Measurements from ENCODE around the gene WDR93.
"Not testable (repeated sequence)": the region's sequence is repeated elsewhere in the genome, so short reads cannot be mapped to it uniquely, and the experiment has no call there.

WDR93 gene

DNA sequence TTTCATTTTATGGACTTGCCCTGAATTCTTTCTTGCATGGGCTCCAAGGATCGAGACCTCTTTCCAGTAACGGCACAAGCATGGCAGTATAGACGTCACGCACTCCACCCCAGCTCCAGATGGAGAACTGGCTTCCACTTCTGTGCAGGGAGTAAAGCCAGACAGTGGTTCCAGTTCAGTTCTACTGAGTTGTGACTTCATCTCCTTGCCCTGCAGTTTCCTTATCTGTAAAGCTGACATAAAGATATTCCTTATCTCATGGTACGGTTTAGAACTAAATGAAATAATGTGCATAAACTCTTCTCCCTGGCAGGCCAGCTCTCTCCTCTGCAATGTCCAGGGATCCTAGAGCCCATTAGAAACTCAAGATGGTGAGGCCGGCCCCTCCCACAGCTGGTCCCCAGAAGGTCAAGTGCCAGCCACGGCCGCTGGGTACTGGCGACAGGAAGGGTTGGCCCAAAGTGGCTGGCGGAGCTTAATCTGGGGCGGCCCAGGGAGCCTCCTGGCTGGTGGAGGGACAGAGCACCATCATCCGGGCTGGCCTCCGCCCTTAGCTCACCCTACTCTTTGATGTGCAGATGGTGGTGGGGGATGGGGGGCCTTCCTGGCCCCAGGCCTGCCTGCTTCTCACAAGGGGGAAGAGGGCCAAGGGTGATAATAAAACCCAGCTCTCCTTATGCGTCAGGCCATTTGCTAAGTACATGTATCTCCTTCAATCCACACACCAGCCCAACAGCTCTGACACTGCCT lies 92.7 kb downstream of the WDR93 start:
- DNase-seq (ENCODE audit: low read depth), result peak; percentile 64
- TF ChIP-seq, protein P1, sequence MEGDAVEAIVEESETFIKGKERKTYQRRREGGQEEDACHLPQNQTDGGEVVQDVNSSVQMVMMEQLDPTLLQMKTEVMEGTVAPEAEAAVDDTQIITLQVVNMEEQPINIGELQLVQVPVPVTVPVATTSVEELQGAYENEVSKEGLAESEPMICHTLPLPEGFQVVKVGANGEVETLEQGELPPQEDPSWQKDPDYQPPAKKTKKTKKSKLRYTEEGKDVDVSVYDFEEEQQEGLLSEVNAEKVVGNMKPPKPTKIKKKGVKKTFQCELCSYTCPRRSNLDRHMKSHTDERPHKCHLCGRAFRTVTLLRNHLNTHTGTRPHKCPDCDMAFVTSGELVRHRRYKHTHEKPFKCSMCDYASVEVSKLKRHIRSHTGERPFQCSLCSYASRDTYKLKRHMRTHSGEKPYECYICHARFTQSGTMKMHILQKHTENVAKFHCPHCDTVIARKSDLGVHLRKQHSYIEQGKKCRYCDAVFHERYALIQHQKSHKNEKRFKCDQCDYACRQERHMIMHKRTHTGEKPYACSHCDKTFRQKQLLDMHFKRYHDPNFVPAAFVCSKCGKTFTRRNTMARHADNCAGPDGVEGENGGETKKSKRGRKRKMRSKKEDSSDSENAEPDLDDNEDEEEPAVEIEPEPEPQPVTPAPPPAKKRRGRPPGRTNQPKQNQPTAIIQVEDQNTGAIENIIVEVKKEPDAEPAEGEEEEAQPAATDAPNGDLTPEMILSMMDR (IDR thresholded peaks at IDR 0.05; ENCODE audit: control insufficient read depth, insufficient read depth, low read depth, low read length, missing control alignments), result no peak
- no peak overlapping the region for H3K4me3 ChIP-seq (ENCODE audit: control insufficient read depth, low read depth, low read length)

- TF ChIP-seq, protein P1 (IDR thresholded peaks at IDR 0.05; ENCODE audit: control insufficient read depth, insufficient read depth, low read depth, low read length, missing control alignments), result no peak
- no peak overlapping the region for H3K4me3 ChIP-seq (ENCODE audit: control insufficient read depth, low read depth, low read length)
- no peak for DNase-seq (ENCODE audit: low read depth)
These were observed 93.5 kb downstream of the WDR93 start for GRCh38 chr15:89783861-89784685.

DNA sequence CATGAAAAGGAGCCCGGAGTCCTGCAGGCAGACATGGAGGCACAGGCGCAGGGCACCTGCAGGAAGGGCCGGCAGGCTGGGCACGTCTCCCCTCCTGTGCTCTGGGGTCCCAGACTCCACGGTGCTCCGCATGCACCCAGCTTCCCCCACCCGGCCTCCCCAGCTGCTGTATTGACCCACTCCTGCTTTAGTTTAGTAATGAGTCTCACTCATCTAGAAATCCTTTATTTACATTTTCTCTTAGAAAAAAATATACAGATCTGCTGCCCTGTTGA lies 94.0 kb downstream of the WDR93 start:
- TF ChIP-seq, protein P1 (IDR thresholded peaks at IDR 0.05; ENCODE audit: control insufficient read depth, insufficient read depth, low read depth, low read length, missing control alignments), result no peak
- no peak overlapping the region for H3K4me3 ChIP-seq (ENCODE audit: control insufficient read depth, low read depth, low read length)
- no peak for DNase-seq (ENCODE audit: low read depth)

DNA sequence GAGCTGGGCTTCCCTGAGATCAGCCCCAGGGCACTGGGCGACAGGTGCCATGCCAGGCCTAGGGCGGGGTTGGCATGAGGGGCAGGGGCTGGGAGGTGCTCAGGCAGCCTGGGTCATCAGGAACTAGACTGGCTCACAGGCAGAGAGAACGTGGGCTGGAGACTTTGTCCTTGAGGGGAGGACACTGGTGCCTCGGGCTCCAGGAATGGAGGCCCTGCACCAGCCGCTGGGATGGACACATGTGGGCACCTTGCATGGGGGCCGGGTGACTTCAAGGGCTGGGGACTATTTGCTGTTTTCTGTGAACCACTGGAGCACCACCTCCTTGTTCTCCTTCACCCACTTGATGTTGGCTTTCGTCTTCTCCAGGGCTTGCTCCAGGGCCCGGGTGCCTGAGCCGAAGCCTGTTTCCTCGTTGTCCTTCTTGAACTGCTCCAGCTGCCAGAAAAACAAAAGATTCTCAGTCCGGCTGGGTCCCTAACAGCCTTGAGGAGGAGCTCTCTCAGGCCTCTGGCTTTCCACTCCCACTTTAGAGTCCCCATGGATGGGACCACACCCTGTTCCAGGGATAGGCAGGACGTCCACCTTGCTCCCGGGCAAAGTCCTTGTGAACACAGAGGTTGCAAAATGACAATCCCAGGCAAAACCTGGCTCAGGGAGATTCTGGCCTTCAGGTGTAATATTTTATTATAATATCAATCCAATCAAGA lies 94.6 kb downstream of the WDR93 start:
- TF ChIP-seq, protein P1 (IDR thresholded peaks at IDR 0.05; ENCODE audit: control insufficient read depth, insufficient read depth, low read depth, low read length, missing control alignments), result no peak
- no peak overlapping the region for H3K4me3 ChIP-seq (ENCODE audit: control insufficient read depth, low read depth, low read length)
- no peak for DNase-seq (ENCODE audit: low read depth)

- no peak for DNase-seq (ENCODE audit: low read depth)
- H3K4me3 ChIP-seq (ENCODE audit: control insufficient read depth, low read depth, low read length), result no peak overlapping the region
These were observed 95.1 kb downstream of the WDR93 start for GRCh38 chr15:89785774-89786140.

GRCh38 chr15:89787944-89788343 lies 97.3 kb downstream of the WDR93 start:
- TF ChIP-seq, protein P1 (IDR thresholded peaks at IDR 0.05; ENCODE audit: control insufficient read depth, insufficient read depth, low read depth, low read length, missing control alignments), result no peak
- DNase-seq (ENCODE audit: low read depth), result no peak
- no peak overlapping the region for H3K4me3 ChIP-seq (ENCODE audit: control insufficient read depth, low read depth, low read length)

More at GRCh38 chr15:89785774-89786140, 95.1 kb downstream of the WDR93 start:
- TF ChIP-seq, protein P1 (IDR thresholded peaks at IDR 0.05; ENCODE audit: control insufficient read depth, insufficient read depth, low read depth, low read length, missing control alignments), result no peak

- not testable (repeated sequence) for H3K4me3 ChIP-seq (ENCODE audit: control insufficient read depth, low read depth, low read length); DNase-seq (ENCODE audit: low read depth)
These were observed 98.0 kb downstream of the WDR93 start for GRCh38 chr15:89788585-89788984.

Measured in AG09309 (cell line).